ENCODE measurements around the gene CDK2AP2.

GRCh38 chr11:67521924-67522323, 14.0 kb upstream of the CDK2AP2 start:
- TF ChIP-seq CTCF (IDR thresholded peaks at IDR 0.05) = no peak
- TF ChIP-seq POLR2A (IDR thresholded peaks at IDR 0.05) = no peak
